ENCODE results near the gene NRG4. TPM values are rescaled to one million over a fixed set of nuclear protein-coding genes. Genes with fewer than 3 reads are reported as not detected.

NRG4 gene
- total and polyA plus RNA-seq, 7 donors, result 0.98 to 30.0 (median 6.4) TPM

DNA sequence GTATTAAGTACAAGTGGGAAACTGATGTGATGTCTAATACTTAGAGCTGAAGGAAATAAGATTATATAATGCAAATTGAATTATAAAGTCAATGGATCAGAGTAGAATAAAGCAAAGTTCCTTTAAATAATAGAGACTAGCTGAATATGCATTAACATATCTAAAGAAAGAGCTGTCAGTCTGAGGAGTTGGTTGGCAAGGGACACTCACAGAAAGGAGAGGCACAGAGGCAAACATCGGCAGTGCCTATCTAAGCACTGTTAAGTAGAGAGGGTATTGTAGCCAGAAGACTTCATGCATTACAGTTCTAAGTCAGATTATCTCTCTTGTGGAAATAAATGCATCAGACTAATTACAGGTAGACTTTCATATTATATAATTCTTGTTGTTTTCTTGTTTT is 16.6 kb downstream of the NRG4 start:
- no peaks in the 10 kb centered on the region for H3K36me3 ChIP-seq (ENCODE audit: insufficient read depth in 1 of 2, low read depth in 1 of 2)
- H3K27ac ChIP-seq, result no peak overlapping the region
- intact Hi-C loops (cut with DNase I), result no loop called here
- no peak for ATAC-seq
- no peak for DNase-seq
- no peaks in the 10 kb centered on the region for H3K9me3 ChIP-seq
- 75 to 94% (median 76%) methylated on average over 1 of the region's 1 CpG for WGBS, 3 donors
- no peaks in the 10 kb centered on the region for H3K4me1 ChIP-seq
- H3K4me3 ChIP-seq, result no peak overlapping the region
- H3K27me3 ChIP-seq (ENCODE audit: insufficient read depth in 3 of 3, low read length in 2 of 3), result peaks cover 0 to 3% (median 0%) of the 10 kb centered on the region in 3 donors
- TF ChIP-seq, protein P1, sequence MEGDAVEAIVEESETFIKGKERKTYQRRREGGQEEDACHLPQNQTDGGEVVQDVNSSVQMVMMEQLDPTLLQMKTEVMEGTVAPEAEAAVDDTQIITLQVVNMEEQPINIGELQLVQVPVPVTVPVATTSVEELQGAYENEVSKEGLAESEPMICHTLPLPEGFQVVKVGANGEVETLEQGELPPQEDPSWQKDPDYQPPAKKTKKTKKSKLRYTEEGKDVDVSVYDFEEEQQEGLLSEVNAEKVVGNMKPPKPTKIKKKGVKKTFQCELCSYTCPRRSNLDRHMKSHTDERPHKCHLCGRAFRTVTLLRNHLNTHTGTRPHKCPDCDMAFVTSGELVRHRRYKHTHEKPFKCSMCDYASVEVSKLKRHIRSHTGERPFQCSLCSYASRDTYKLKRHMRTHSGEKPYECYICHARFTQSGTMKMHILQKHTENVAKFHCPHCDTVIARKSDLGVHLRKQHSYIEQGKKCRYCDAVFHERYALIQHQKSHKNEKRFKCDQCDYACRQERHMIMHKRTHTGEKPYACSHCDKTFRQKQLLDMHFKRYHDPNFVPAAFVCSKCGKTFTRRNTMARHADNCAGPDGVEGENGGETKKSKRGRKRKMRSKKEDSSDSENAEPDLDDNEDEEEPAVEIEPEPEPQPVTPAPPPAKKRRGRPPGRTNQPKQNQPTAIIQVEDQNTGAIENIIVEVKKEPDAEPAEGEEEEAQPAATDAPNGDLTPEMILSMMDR (IDR thresholded peaks at IDR 0.05), result no peak

DNA sequence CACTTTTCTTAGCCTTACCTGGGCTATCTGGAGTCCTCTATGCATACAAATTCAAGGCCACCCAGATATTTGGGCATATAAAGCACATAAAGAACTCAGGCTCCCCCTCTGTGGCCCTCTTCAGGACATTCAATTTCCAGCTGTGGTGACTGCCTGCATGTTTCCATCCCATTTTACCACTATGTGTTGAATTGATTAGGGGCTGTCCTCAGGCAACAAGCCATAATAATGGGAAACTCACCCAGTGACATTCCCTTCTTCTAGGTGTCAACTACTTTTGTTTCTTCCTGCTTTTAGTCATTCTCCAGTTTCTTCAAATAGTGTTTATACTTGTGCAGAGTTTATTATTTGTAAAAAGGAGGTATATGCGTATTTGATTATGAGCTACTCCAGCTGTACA is 18.0 kb downstream of the NRG4 start:
- TF ChIP-seq, protein P1 (IDR thresholded peaks at IDR 0.05), result no peak
- no peaks in the 10 kb centered on the region for H3K36me3 ChIP-seq (ENCODE audit: insufficient read depth in 1 of 2, low read depth in 1 of 2)
- H3K4me3 ChIP-seq, result no peak overlapping the region
- H3K27ac ChIP-seq, result no peak overlapping the region
- no peaks in the 10 kb centered on the region for H3K4me1 ChIP-seq
- no peak for DNase-seq
- peaks cover 0 to 3% (median 0%) of the 10 kb centered on the region in 3 donors for H3K27me3 ChIP-seq (ENCODE audit: insufficient read depth in 3 of 3, low read length in 2 of 3)
- intact Hi-C loops (cut with DNase I), result no loop called here
- H3K9me3 ChIP-seq, result no peaks in the 10 kb centered on the region
- no peak for ATAC-seq
- 94 to 100% (median 100%) methylated on average over 1 of the region's 1 CpG for WGBS, 3 donors

GRCh38 chr15:75992897-75993296 is 19.3 kb downstream of the NRG4 start:
- intact Hi-C loops (cut with DNase I), result no loop called here

DNA sequence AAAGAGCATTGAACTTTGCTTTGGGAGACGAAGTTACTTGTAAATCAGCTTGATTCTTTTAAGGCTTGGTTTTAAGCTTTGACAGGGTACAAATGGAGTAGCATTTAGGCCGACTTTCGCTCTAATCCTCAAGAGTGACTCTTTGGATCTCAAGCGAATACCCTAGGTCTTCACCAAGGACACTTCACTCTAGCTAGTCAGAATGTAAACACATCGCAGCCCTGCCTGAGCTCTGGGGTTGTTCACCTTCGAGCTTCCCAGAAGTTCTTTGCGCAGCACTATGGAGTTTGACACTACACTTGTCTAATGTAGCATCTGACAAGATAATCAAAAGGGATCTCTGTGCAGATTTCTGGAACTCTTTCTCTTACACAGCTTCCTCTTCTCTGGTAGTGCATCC is 22.3 kb downstream of the NRG4 start:
- no peak overlapping the region for H3K4me3 ChIP-seq
- no peaks in the 10 kb centered on the region for H3K9me3 ChIP-seq
- no peaks in the 10 kb centered on the region for H3K27me3 ChIP-seq (ENCODE audit: insufficient read depth in 3 of 3, low read length in 2 of 3)
- H3K36me3 ChIP-seq (ENCODE audit: insufficient read depth in 1 of 2, low read depth in 1 of 2), result no peaks in the 10 kb centered on the region
- intact Hi-C loops (cut with DNase I), result no loop called here
- H3K27ac ChIP-seq, result no peak overlapping the region
- TF ChIP-seq, protein P1 (IDR thresholded peaks at IDR 0.05), result no peak
- H3K4me1 ChIP-seq, result no peaks in the 10 kb centered on the region
- DNase-seq (no peak), ATAC-seq (no peak)
- 84 to 89% (median 88%) methylated on average over 7 of the region's 7 CpGs for WGBS, 3 donors

More at GRCh38 chr15:75992897-75993296, 19.3 kb downstream of the NRG4 start:
- TF ChIP-seq, protein P1 (IDR thresholded peaks at IDR 0.05), result no peak
- Histone ChIP-seq H3K27ac (no peak overlapping the region), H3K27me3 (ENCODE audit: insufficient read depth in 3 of 3, low read length in 2 of 3) (no peaks in the 10 kb centered on the region), H3K36me3 (ENCODE audit: insufficient read depth in 1 of 2, low read depth in 1 of 2) (no peaks in the 10 kb centered on the region), H3K9me3 (no peaks in the 10 kb centered on the region), H3K4me1 (no peaks in the 10 kb centered on the region), H3K4me3 (no peak overlapping the region)
- ATAC-seq (no peak), DNase-seq (no peak)

DNA sequence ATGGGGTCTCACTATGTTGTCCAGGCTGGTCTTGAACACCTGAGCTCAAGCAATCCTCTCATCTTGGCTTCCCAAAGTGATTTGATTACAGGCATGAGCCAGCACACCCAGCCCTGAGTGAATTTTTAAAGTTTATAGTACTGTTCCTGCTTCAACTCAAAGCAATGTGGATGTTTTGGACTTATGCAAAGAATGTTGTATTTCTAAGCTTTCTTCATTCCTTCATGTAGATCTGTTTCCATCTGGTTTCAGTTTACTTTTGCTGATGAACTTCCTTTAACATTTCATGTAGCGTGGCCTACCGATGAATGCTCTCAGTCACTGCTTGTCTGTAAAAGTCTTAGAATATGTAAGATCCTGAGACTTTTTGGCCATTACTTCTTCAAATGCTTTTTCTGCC is 23.2 kb downstream of the NRG4 start:
- Histone ChIP-seq H3K9me3 (no peaks in the 10 kb centered on the region), H3K27ac (no peak overlapping the region), H3K36me3 (ENCODE audit: insufficient read depth in 1 of 2, low read depth in 1 of 2) (no peaks in the 10 kb centered on the region), H3K4me1 (no peaks in the 10 kb centered on the region), H3K4me3 (no peak overlapping the region), H3K27me3 (ENCODE audit: insufficient read depth in 3 of 3, low read length in 2 of 3) (no peaks in the 10 kb centered on the region)
- TF ChIP-seq, protein P1 (IDR thresholded peaks at IDR 0.05), result no peak
- intact Hi-C loops (cut with DNase I), result no loop called here
- 79 to 86% (median 80%) methylated on average over 2 of the region's 2 CpGs for WGBS, 3 donors
- ATAC-seq (no peak), DNase-seq (no peak)

Data from psoas muscle (tissue), 8 donors.